ENCODE results near the gene AURKB.

AURKB gene

DNA sequence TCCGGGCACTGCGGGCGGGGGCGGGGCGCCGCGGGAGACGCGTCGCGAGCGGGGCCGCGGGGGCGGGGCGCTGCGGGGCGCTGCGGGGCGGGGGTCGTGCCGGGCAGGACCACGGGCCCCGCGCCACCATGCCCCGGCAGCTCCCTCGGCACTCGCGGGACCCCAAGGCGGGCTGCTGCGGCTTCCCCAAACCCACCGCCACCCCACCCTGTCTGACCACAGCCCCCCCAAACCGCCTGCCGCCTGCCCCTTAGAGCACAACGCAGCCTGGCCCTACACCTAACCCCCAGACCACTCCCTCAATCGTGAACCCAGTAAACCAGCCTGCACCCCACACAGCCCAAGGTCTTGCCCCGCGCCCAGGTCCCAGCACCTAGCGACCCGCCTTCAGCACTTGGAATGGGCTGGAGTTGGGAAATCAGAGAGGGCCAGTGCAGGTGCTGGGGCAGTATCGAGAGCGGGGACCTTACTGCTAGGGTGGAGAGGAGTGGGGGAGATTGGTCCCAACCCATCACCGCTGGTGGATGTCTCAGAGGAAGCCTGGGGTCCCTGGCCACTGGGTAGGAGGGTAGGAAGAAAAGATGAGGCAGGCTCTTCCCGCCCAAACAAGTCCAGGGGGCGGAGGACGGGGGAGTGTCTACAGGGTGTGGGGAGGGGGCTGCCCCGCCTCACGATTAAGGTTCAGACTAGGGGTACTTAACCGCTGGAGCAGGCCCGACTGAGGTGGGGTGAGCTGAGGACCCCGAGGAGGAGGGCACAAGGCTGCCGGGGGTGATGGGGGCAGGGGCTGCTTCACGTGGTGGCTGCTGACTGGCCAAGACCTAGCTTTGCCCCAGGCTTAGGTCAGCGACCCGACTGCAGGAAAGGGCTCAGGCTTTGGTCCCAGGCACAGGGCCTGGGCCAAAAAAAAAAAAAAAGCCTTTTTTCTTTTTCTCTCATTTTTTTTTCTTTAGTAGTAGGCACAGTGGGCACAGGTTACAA is 47.1 kb downstream of the AURKB start:
- in situ Hi-C loops (cut with MboI; ENCODE audit: low sequenced_read_pairs), result no loop called here

GRCh38 chr17:8162233-8162996 is 48.0 kb downstream of the AURKB start, which contains the start of gene VAMP2:
Gene VAMP2 (minus strand): TSS chr17:8162948. CDS start chr17:8162879, 69 bp downstream.
- in situ Hi-C loops (cut with MboI; ENCODE audit: low sequenced_read_pairs), result no loop called here

- in situ Hi-C loops (cut with MboI; ENCODE audit: low sequenced_read_pairs), result no loop called here
Measured at GRCh38 chr17:8161289-8162232, 48.8 kb downstream of the AURKB start.

- in situ Hi-C loops (cut with MboI; ENCODE audit: low sequenced_read_pairs), result no loop called here
Measured at GRCh38 chr17:8160741-8161221, 49.6 kb downstream of the AURKB start.

DNA sequence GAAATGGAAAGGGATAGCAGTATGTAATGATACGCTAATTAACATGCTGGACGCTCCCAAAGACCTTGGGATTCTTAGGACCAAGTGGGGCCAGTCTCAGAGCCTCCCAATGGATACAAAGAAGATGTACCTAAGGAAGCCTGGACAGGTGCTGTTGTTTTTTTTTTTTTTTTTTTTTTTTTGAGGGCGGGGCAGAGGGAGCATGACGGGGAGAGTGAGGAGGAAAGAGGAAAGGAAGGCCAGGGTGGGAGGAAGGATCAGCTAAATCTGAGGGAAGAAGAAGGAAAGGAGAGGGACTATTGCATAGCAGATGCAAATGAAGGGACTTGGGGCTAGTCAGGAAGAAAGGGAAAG is 50.2 kb downstream of the AURKB start:
- in situ Hi-C loops (cut with MboI; ENCODE audit: low sequenced_read_pairs), result no loop called here

- in situ Hi-C loops (cut with MboI; ENCODE audit: low sequenced_read_pairs), result no loop called here
Measured at GRCh38 chr17:8159459-8160223, 50.7 kb downstream of the AURKB start.

DNA sequence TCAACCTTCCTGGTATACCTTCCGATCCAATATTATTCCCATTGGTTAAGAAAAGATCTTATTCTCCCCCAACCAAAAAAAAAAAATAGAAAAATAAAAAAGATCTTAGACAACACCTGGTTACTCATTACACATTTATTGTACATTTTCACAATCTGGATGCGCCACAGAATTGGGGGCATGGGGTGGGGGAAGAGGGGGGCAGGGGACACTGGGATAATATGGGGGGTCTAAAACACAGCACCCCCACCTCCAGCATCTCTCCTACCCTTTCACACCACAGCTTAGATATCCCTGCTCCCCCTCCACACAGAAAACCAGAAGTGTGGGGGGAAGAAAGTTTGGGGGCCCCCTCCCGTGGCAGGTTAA is 51.4 kb downstream of the AURKB start:
- in situ Hi-C loops (cut with MboI; ENCODE audit: low sequenced_read_pairs), result no loop called here

GRCh38 chr17:8158267-8159031 is 51.9 kb downstream of the AURKB start:
- in situ Hi-C loops (cut with MboI; ENCODE audit: low sequenced_read_pairs), result no loop called here

DNA sequence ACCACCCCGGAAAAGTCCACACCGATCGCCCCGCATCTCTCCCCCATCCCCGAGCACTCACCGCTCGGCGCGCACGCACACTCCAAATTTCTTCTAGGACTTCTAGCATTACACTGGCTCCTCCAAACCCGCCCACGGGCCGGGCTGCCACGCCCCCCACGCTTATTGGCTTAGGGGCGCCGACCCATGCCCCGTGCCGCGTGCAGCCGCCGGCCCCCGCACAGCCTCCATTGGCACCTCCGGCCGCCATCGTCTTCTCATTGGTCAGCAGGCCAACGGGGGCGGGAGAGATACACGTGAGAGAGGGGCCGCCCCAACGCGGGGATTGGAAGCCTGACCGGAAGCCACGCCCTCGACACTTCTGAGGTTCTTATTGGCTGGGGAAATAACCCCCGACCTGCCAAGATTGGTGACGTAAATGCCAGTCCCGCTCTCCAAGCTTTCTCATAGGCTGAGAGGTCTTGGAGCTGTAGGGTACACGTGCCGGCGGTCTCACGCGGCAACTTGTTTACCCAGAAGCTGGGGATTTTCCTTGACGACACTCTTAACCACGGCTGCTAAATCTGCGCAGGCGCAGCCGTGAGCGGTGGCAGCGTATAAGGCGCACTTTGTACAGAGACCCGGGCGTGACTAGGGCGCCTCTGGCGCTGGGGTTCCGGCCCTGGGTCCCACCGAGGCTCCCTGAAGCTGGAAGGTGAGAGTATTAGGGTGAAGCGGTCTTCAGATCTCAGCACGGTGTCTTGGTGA is 54.0 kb downstream of the AURKB start:
- in situ Hi-C loops (cut with MboI; ENCODE audit: low sequenced_read_pairs), result no loop called here

DNA sequence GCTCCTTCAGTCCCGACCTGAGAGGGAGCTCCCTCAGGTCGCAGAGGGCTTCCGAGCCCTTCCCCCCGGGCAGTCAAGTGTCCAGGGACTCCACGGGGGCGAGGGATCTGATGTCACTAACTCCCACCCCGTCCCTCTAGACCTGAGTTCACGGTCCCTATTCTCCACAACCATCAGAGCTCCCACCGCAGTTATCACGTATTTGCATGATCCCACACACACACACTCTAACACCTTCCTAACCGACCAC is 54.5 kb downstream of the AURKB start:
- in situ Hi-C loops (cut with MboI; ENCODE audit: low sequenced_read_pairs), result no loop called here

GRCh38 chr17:8155231-8155995 is 55.0 kb downstream of the AURKB start:
- in situ Hi-C loops (cut with MboI; ENCODE audit: low sequenced_read_pairs), result no loop called here
